MM.1S (cell line): ENCODE results near the gene BMPER.

Experiments
- DNase-seq: peaks from one replicate; pipeline ENCODE4 v3.0.0-alpha.2; 2015
- H2AFZ ChIP-seq: fragments of 300-600 bp; sonication (generic); 2 replicates; pipeline ENCODE4 v1.6.0; 2016; ENCODE audit warnings: antibody characterized with exemption, low read length
- H3F3A ChIP-seq: fragments of 300-600 bp; sonication (generic); 2 replicates; pipeline ENCODE4 v1.6.1; 2016; ENCODE audit warnings: mild to moderate bottlenecking, antibody characterized with exemption, low read length, moderate library complexity, mixed read lengths; ENCODE audit not compliant: insufficient read depth
- H3K27ac ChIP-seq: fragments of 300-600 bp; sonication (generic); 2 replicates; pipeline ENCODE4 v1.5.1; 2016; ENCODE audit warnings: mild to moderate bottlenecking, low read length
- H3K27me3 ChIP-seq: fragments of 300-600 bp; sonication (generic); replicated peaks from 2 replicates; pipeline ENCODE4 v1.6.0; 2016; ENCODE audit warnings: low read length; ENCODE audit not compliant: insufficient read depth
- H3K36me3 ChIP-seq: fragments of 300-600 bp; sonication (generic); replicated peaks from 2 replicates; pipeline ENCODE4 v1.6.1; 2016; ENCODE audit warnings: mild to moderate bottlenecking, low read length, mixed read lengths; ENCODE audit not compliant: insufficient read depth
- H3K4me1 ChIP-seq: fragments of 300-600 bp; sonication (generic); 2 replicates; pipeline ENCODE4 v1.6.1; 2016; ENCODE audit warnings: low read length, mixed read lengths
- H3K4me2 ChIP-seq: fragments of 300-600 bp; sonication (generic); 2 replicates; pipeline ENCODE4 v1.6.0; 2016; ENCODE audit warnings: low read depth, low read length
- H3K4me3 ChIP-seq: fragments of 300-600 bp; sonication (generic); 2 replicates; pipeline ENCODE4 v1.5.1; 2016; ENCODE audit warnings: low read length, mixed read lengths
- H3K79me2 ChIP-seq: fragments of 300-600 bp; sonication (generic); 2 replicates; pipeline ENCODE4 v1.6.1; 2016; ENCODE audit warnings: mixed run types, low read length, mixed read lengths
- H3K9ac ChIP-seq: fragments of 300-600 bp; sonication (generic); 2 replicates; pipeline ENCODE4 v1.6.1; 2016; ENCODE audit warnings: low read length, mixed read lengths
- H3K9me2 ChIP-seq: fragments of 300-600 bp; sonication (generic); replicated peaks from 2 replicates; pipeline ENCODE4 v1.6.1; 2016; ENCODE audit warnings: mild to moderate bottlenecking, low read length, mixed read lengths; ENCODE audit not compliant: insufficient read depth
- H3K9me3 ChIP-seq: fragments of 300-600 bp; sonication (generic); replicated peaks from 2 replicates; pipeline ENCODE4 v1.6.1; 2016; ENCODE audit warnings: mild to moderate bottlenecking, low read length, mixed read lengths; ENCODE audit not compliant: insufficient read depth
- H4K20me1 ChIP-seq: fragments of 300-600 bp; sonication (generic); 2 replicates; pipeline ENCODE4 v1.6.1; 2016; ENCODE audit warnings: mild to moderate bottlenecking, low read length, moderate library complexity, mixed read lengths; ENCODE audit not compliant: insufficient read depth
- CTCF ChIP-seq: fragments of 300-600 bp; sonication (generic); IDR thresholded peaks from 2 replicates; pipeline ENCODE4 v1.5.1; 2016; ENCODE audit warnings: antibody characterized with exemption, low read length, mixed read lengths
- EZH2 ChIP-seq: fragments of 300-600 bp; sonication (generic); optimal IDR thresholded peaks from 2 replicates; pipeline ENCODE3; 2017; ENCODE audit warnings: low read depth, mild to moderate bottlenecking, antibody characterized with exemption, low read length, mixed read lengths
- EZH2phosphoT487 ChIP-seq: fragments of 300-600 bp; sonication (generic); IDR thresholded peaks from 2 replicates; pipeline ENCODE4 v1.6.1; 2018; ENCODE audit warnings: antibody characterized with exemption, low read length

BMPER gene

GRCh38 chr7:34041707-34042106 is 136.4 kb downstream of the BMPER start:
- H3K36me3 ChIP-seq: no peaks in the 10 kb centered on the region
- no peak overlapping the region for H2AFZ ChIP-seq
- H3K9me2 ChIP-seq: no peaks in the 10 kb centered on the region
- no peaks in the 10 kb centered on the region for H3K79me2 ChIP-seq
- TF ChIP-seq EZH2 (no peak), CTCF (no peak), EZH2phosphoT487 (no peak)
- H3K27me3 ChIP-seq: no peaks in the 10 kb centered on the region
- no peak overlapping the region for H3K27ac ChIP-seq
- no peak overlapping the region for H3K9ac ChIP-seq
- no peaks in the 10 kb centered on the region for H3K9me3 ChIP-seq
- DNase-seq: no peak
- H4K20me1 ChIP-seq: no peaks in the 10 kb centered on the region
- no peaks in the 10 kb centered on the region for H3K4me1 ChIP-seq
- no peaks in the 10 kb centered on the region for H3F3A ChIP-seq
- H3K4me3 ChIP-seq: no peak overlapping the region
- H3K4me2 ChIP-seq: no peak overlapping the region

- Histone ChIP-seq H3K27me3 (no peaks in the 10 kb centered on the region), H3K4me3 (no peak overlapping the region), H3K27ac (no peak overlapping the region), H3K9me3 (no peaks in the 10 kb centered on the region), H3K36me3 (no peaks in the 10 kb centered on the region), H3K4me2 (no peak overlapping the region), H3K9ac (no peak overlapping the region), H3F3A (no peaks in the 10 kb centered on the region), H3K4me1 (no peaks in the 10 kb centered on the region), H3K9me2 (no peaks in the 10 kb centered on the region), H2AFZ (no peak overlapping the region), H3K79me2 (no peaks in the 10 kb centered on the region), H4K20me1 (no peaks in the 10 kb centered on the region)
- no peak for TF ChIP-seq CTCF
- no peak for TF ChIP-seq EZH2
- no peak for TF ChIP-seq EZH2phosphoT487
- DNase-seq: no peak
Observed at GRCh38 chr7:34042406-34042805, 137.1 kb downstream of the BMPER start.

GRCh38 chr7:34043461-34044305 is 138.3 kb downstream of the BMPER start:
- no peak for DNase-seq
- Histone ChIP-seq H3K4me3 (no peak overlapping the region), H3K27ac (no peak overlapping the region), H3K36me3 (no peaks in the 10 kb centered on the region), H3K27me3 (no peaks in the 10 kb centered on the region), H3K79me2 (no peaks in the 10 kb centered on the region), H4K20me1 (no peaks in the 10 kb centered on the region), H3K9ac (no peak overlapping the region), H3K9me3 (no peaks in the 10 kb centered on the region), H3K4me1 (no peaks in the 10 kb centered on the region), H3K9me2 (no peaks in the 10 kb centered on the region), H3F3A (no peaks in the 10 kb centered on the region), H3K4me2 (no peak overlapping the region), H2AFZ (no peak overlapping the region)
- TF ChIP-seq EZH2 (no peak), CTCF (no peak), EZH2phosphoT487 (no peak)
